ENCODE measurements around the gene CCBE1. TPM values are rescaled to one million over a fixed set of nuclear protein-coding genes. Genes with fewer than 3 reads are reported as not detected.

CCBE1 gene
- total RNA-seq, 2 experiments from 2014 or later: not detected

- no peak overlapping the region for H3K27ac Mint-ChIP-seq
- POLR2A ChIA-PET: no interaction called here
- H3K27me3 Mint-ChIP-seq: peaks cover 3% of the 10 kb centered on the region
- CTCF ChIA-PET: no interaction called here
- no peaks in the 10 kb centered on the region for H3K9me3 Mint-ChIP-seq
- no peaks in the 10 kb centered on the region for H3K4me1 Mint-ChIP-seq
- no peaks in the 10 kb centered on the region for H3K36me3 Mint-ChIP-seq (ENCODE audit: low read depth)
- no peak overlapping the region for H3K4me3 Mint-ChIP-seq
- no peak for DNase-seq
Observed at GRCh38 chr18:59502274-59503175, 194.7 kb downstream of the CCBE1 start.

GRCh38 chr18:59501920-59502273 lies 195.3 kb downstream of the CCBE1 start:
- no peaks in the 10 kb centered on the region for H3K4me1 Mint-ChIP-seq
- no peak overlapping the region for H3K4me3 Mint-ChIP-seq
- CTCF ChIA-PET: no interaction called here
- peaks cover 3% of the 10 kb centered on the region for H3K27me3 Mint-ChIP-seq
- POLR2A ChIA-PET: no interaction called here
- no peaks in the 10 kb centered on the region for H3K36me3 Mint-ChIP-seq (ENCODE audit: low read depth)
- H3K27ac Mint-ChIP-seq: no peak overlapping the region
- H3K9me3 Mint-ChIP-seq: no peaks in the 10 kb centered on the region
- no peak for DNase-seq

DNA sequence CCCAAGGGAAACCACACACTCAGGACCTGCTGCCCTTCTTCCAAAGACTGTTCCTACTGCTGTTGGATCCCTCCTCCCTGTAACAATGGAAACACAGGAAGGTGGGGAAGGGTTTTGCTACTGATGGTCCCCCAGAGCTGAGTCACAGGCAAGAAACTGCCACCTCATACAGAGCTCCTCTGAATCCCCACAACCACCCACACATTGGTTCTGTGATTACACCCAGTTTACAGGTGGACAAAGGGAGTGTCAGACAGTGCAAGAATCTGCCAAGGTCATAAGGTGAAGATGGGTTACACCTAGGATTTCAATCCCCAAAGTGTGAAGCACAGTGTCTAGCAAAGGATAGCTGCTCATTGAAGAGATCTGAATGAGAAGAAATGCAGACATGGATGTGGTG lies 196.5 kb downstream of the CCBE1 start:
- H3K4me1 Mint-ChIP-seq: no peaks in the 10 kb centered on the region
- no peak for DNase-seq
- no peak overlapping the region for H3K27ac Mint-ChIP-seq
- H3K27me3 Mint-ChIP-seq: peaks cover 3% of the 10 kb centered on the region
- no peaks in the 10 kb centered on the region for H3K9me3 Mint-ChIP-seq
- ChIA-PET POLR2A (no interaction called here), CTCF (interaction anchor here (0.6 kb wide), 1 partner anchor 60 kb away, joined by 3 read pairs; no protein-coding TSS in a partner anchor)
- no peak overlapping the region for H3K4me3 Mint-ChIP-seq
- H3K36me3 Mint-ChIP-seq (ENCODE audit: low read depth): no peaks in the 10 kb centered on the region

DNA sequence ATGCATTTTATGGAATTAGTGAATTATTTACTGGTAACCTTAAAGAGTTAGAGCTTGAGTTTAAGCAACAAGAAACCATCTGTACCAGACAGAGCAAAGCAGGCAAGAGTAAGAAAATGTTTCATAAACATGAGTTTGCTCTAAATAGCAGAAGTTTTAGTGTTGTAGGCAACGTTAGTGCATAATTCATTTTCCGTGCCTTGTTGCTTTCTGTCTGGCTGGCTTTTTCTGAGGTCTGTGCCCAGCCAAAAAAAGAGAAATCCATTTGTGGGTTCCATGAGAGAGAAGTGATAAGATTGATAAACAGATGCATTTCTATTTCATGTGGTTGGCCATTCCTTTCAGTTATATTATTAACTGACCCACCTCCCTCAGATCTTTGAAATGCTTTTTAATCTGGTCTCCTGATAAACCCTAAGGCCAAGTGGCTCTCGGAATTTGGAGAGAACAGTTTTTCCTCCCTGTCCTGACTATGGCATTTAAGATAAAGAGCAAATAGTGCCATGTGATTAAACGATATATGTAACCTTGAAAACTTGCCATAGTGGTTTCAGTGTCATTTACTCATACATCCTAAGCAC lies 198.6 kb downstream of the CCBE1 start:
- no peaks in the 10 kb centered on the region for H3K36me3 Mint-ChIP-seq (ENCODE audit: low read depth)
- no peak for DNase-seq
- H3K27me3 Mint-ChIP-seq: peaks cover 1% of the 10 kb centered on the region
- H3K27ac Mint-ChIP-seq: no peak overlapping the region
- no peaks in the 10 kb centered on the region for H3K9me3 Mint-ChIP-seq
- H3K4me1 Mint-ChIP-seq: no peaks in the 10 kb centered on the region
- no peak overlapping the region for H3K4me3 Mint-ChIP-seq
- ChIA-PET POLR2A (no interaction called here), CTCF (no interaction called here)

GRCh38 chr18:59492756-59493421 lies 204.3 kb downstream of the CCBE1 start:
- CTCF ChIA-PET: no interaction called here
- DNase-seq: no peak
- no peaks in the 10 kb centered on the region for H3K27me3 Mint-ChIP-seq

DNA sequence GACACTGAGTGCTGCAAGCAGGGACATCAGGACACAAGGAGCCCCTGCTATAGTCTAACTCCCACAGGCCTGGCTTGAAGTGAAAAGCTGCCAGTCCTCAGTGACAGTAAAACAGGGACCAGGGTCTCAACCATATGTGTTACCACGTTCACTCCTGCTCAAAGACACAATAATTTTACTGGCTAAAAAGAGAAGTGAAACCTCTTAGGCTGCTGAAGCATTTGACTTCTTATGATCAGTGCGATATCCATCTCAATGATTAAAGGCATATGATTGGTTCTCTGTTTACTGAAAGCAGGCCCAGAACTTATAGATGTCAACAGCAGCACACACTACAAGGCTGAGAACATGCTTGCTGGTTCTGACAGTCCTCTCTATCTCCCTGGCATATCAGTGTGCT lies 208.3 kb downstream of the CCBE1 start:
- ChIA-PET CTCF (no interaction called here), POLR2A (no interaction called here)
- Mint-ChIP-seq H3K36me3 (ENCODE audit: low read depth) (no peaks in the 10 kb centered on the region), H3K9me3 (no peaks in the 10 kb centered on the region), H3K4me1 (no peaks in the 10 kb centered on the region), H3K4me3 (no peak overlapping the region), H3K27ac (no peak overlapping the region), H3K27me3 (peaks cover 3% of the 10 kb centered on the region)
- DNase-seq: no peak

More at GRCh38 chr18:59492756-59493421, 204.3 kb downstream of the CCBE1 start:
- no peak overlapping the region for H3K4me3 Mint-ChIP-seq
- H3K36me3 Mint-ChIP-seq (ENCODE audit: low read depth): no peaks in the 10 kb centered on the region
- H3K9me3 Mint-ChIP-seq: no peaks in the 10 kb centered on the region
- no peaks in the 10 kb centered on the region for H3K4me1 Mint-ChIP-seq
- no peak overlapping the region for H3K27ac Mint-ChIP-seq
- POLR2A ChIA-PET: no interaction called here

DNA sequence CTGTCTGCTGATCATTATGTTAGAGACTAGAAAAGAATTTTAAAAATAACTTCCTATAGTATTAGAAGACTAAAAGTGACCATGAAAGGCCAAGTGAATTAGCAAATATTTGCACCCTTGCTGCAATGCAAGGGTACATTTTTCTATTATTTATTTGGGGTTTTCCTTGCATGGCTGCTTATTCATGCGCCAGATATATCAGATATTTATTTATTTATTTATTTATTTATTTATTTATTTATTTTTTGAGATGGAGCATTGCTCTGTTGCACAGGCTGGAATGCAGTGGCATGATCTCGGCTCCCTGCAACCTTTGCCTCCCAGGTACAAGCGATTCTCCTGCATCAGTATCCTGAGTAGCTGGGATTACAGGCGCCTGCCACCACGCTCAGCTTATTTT lies 211.8 kb downstream of the CCBE1 start:
- POLR2A ChIA-PET: no interaction called here
- Mint-ChIP-seq H3K4me3 (no peak overlapping the region), H3K9me3 (no peaks in the 10 kb centered on the region), H3K36me3 (ENCODE audit: low read depth) (no peaks in the 10 kb centered on the region), H3K27ac (no peak overlapping the region), H3K4me1 (no peaks in the 10 kb centered on the region), H3K27me3 (peaks cover 14% of the 10 kb centered on the region)
- CTCF ChIA-PET: no interaction called here
- DNase-seq: no peak

- H3K4me3 Mint-ChIP-seq: no peak overlapping the region
- DNase-seq: no peak
- peaks cover 14% of the 10 kb centered on the region for H3K27me3 Mint-ChIP-seq
- POLR2A ChIA-PET: no interaction called here
- CTCF ChIA-PET: interaction anchor here (0.6 kb wide), 1 partner anchor 1179 kb away, joined by 4 read pairs; no protein-coding TSS in a partner anchor
- H3K27ac Mint-ChIP-seq: no peak overlapping the region
- H3K4me1 Mint-ChIP-seq: no peaks in the 10 kb centered on the region
- H3K9me3 Mint-ChIP-seq: no peaks in the 10 kb centered on the region
- H3K36me3 Mint-ChIP-seq (ENCODE audit: low read depth): no peaks in the 10 kb centered on the region
Observed at GRCh38 chr18:59484561-59485328, 212.5 kb downstream of the CCBE1 start.

DNA sequence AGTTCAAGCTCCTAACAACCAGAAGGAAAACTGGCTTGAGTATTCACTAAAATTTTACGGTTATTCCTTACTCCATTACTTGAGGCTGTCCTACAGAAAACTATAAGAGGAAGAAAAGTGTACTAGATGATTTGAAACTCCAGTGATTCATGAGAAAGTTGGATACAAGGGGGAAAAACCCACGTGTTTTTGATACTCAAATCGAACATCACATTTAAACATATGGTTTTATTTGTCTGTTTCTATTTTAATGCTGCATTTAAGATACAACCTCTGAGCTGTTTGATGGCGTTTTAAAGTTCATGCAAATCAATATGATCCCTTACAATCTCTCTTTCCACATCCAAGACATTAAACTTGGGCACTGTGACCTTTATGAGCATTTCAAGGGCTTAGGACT lies 213.1 kb downstream of the CCBE1 start:
- Mint-ChIP-seq H3K27ac (no peak overlapping the region), H3K9me3 (no peaks in the 10 kb centered on the region), H3K4me1 (no peaks in the 10 kb centered on the region), H3K4me3 (no peak overlapping the region), H3K27me3 (peaks cover 16% of the 10 kb centered on the region), H3K36me3 (ENCODE audit: low read depth) (no peaks in the 10 kb centered on the region)
- ChIA-PET CTCF (interaction anchor here (0.6 kb wide), 1 partner anchor 1178 kb away, joined by 4 read pairs; no protein-coding TSS in a partner anchor), POLR2A (no interaction called here)
- DNase-seq: no peak

DNA sequence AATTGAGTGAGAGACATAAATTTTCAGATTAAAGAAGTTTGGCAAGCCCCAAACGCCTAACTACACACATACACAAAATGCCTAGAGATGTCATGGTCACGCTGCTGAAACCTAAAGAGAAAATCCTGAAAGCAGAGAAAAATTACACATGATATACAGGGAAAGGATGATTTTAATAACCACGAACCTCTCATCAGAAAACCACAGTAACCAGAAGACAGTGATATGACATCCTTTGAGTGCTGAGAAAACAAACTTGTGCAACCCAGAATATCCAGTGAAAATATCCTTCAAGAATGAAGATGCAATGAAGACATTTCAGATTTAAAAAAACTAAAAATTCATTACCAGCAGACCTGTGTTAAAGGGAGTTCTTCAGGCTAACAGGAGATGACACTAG lies 215.8 kb downstream of the CCBE1 start:
- no peak for DNase-seq
- H3K27ac Mint-ChIP-seq: no peak overlapping the region
- H3K27me3 Mint-ChIP-seq: peaks cover 13% of the 10 kb centered on the region
- H3K36me3 Mint-ChIP-seq (ENCODE audit: low read depth): no peaks in the 10 kb centered on the region
- no peak overlapping the region for H3K4me3 Mint-ChIP-seq
- H3K4me1 Mint-ChIP-seq: no peaks in the 10 kb centered on the region
- H3K9me3 Mint-ChIP-seq: no peaks in the 10 kb centered on the region
- POLR2A ChIA-PET: no interaction called here
- CTCF ChIA-PET: no interaction called here

- POLR2A ChIA-PET: no interaction called here
- Mint-ChIP-seq H3K4me3 (no peak overlapping the region), H3K9me3 (no peaks in the 10 kb centered on the region), H3K27ac (no peak overlapping the region), H3K36me3 (ENCODE audit: low read depth) (no peaks in the 10 kb centered on the region), H3K27me3 (peaks cover 15% of the 10 kb centered on the region), H3K4me1 (no peaks in the 10 kb centered on the region)
- no peak for DNase-seq
- CTCF ChIA-PET: no interaction called here
Observed at GRCh38 chr18:59479776-59480175, 217.4 kb downstream of the CCBE1 start.

GRCh38 chr18:59478591-59478990 lies 218.6 kb downstream of the CCBE1 start:
- Mint-ChIP-seq H3K9me3 (no peaks in the 10 kb centered on the region), H3K27me3 (peaks cover 13% of the 10 kb centered on the region), H3K4me1 (no peaks in the 10 kb centered on the region), H3K36me3 (ENCODE audit: low read depth) (no peaks in the 10 kb centered on the region), H3K27ac (no peak overlapping the region), H3K4me3 (no peak overlapping the region)
- ChIA-PET CTCF (interaction anchor here (0.6 kb wide), 1 partner anchor 528 kb away, joined by 3 read pairs; no protein-coding TSS in a partner anchor), POLR2A (no interaction called here)
- DNase-seq: no peak

- no peak for DNase-seq
- CTCF ChIA-PET: no interaction called here
- POLR2A ChIA-PET: no interaction called here
- H3K36me3 Mint-ChIP-seq (ENCODE audit: low read depth): no peaks in the 10 kb centered on the region
- H3K9me3 Mint-ChIP-seq: no peaks in the 10 kb centered on the region
- no peak overlapping the region for H3K27ac Mint-ChIP-seq
- H3K4me1 Mint-ChIP-seq: no peaks in the 10 kb centered on the region
- H3K27me3 Mint-ChIP-seq: peaks cover 12% of the 10 kb centered on the region
- no peak overlapping the region for H3K4me3 Mint-ChIP-seq
Observed at GRCh38 chr18:59477849-59478248, 219.4 kb downstream of the CCBE1 start.

Measured in activated CD4-positive, alpha-beta T cell treated with anti-CD3 and anti-CD28 coated beads, Interleukin-2, amount 10 ng/mL, durations not matched to agents 7 days and 5 days (primary cell).